ENCODE results near the gene CIB2. TPM values are rescaled to one million over a fixed set of nuclear protein-coding genes. Genes with fewer than 3 reads are reported as not detected.

CIB2 gene
- total and polyA plus RNA-seq, 7 donors: 2.4 to 18.0 (median 6.0) TPM

- Histone ChIP-seq H3K36me3 (ENCODE audit: insufficient read depth in 1 of 2, low read depth in 1 of 2) (no peaks in the 10 kb centered on the region), H3K27me3 (ENCODE audit: insufficient read depth in 3 of 3, low read length in 2 of 3) (no peaks in the 10 kb centered on the region), H3K27ac (peak overlapping the region; percentile 78), H3K4me3 (peak overlapping the region; percentile 93), H3K9me3 (no peaks in the 10 kb centered on the region), H3K4me1 (peaks cover 38% of the 10 kb centered on the region)
- intact Hi-C loops (cut with DNase I): loop anchor here in 1 of 2 donors (5.0 kb wide), 1 partner anchor 69 kb away; no protein-coding TSS in a partner anchor
- 47 to 66% (median 53%) methylated on average over 17 of the region's 17 CpGs for WGBS, 3 donors
- ATAC-seq: peak in 3 of 4 donors; percentile 13 to 28 (median 23)
- DNase-seq: no peak
- no peak for TF ChIP-seq CTCF (IDR thresholded peaks at IDR 0.05)
Measured at GRCh38 chr15:78076231-78077052, 54.8 kb downstream of the CIB2 start.

GRCh38 chr15:78075490-78076230 is 55.6 kb downstream of the CIB2 start:
- WGBS, 3 donors: 33 to 39% (median 34%) methylated on average over 7 of the region's 7 CpGs
- Histone ChIP-seq H3K4me1 (peaks cover 43% of the 10 kb centered on the region), H3K27me3 (ENCODE audit: insufficient read depth in 3 of 3, low read length in 2 of 3) (no peaks in the 10 kb centered on the region), H3K36me3 (ENCODE audit: insufficient read depth in 1 of 2, low read depth in 1 of 2) (no peaks in the 10 kb centered on the region), H3K9me3 (no peaks in the 10 kb centered on the region), H3K4me3 (peak overlapping the region; percentile 93), H3K27ac (peak overlapping the region; percentile 78)
- intact Hi-C loops (cut with DNase I): loop anchor here (1.0 to 5.0 kb wide), 2 partner anchors 68 to 73 kb away; no protein-coding TSS in a partner anchor
- ATAC-seq: peak; percentile 35 to 41 (median 40)
- no peak for TF ChIP-seq CTCF (IDR thresholded peaks at IDR 0.05)
- no peak for DNase-seq

GRCh38 chr15:78073046-78073787 is 58.0 kb downstream of the CIB2 start:
- Histone ChIP-seq H3K4me1 (peaks cover 65% of the 10 kb centered on the region), H3K9me3 (no peaks in the 10 kb centered on the region), H3K27ac (peak overlapping the region; percentile 50), H3K36me3 (ENCODE audit: insufficient read depth in 1 of 2, low read depth in 1 of 2) (no peaks in the 10 kb centered on the region), H3K27me3 (ENCODE audit: insufficient read depth in 3 of 3, low read length in 2 of 3) (no peaks in the 10 kb centered on the region), H3K4me3 (peak overlapping the region; percentile 24)
- intact Hi-C loops (cut with DNase I): no loop called here
- no peak for ATAC-seq
- 84 to 93% (median 89%) methylated on average over 5 of the region's 5 CpGs for WGBS, 3 donors
- DNase-seq: no peak
- TF ChIP-seq CTCF (IDR thresholded peaks at IDR 0.05): no peak

GRCh38 chr15:78072080-78072892 is 59.0 kb downstream of the CIB2 start:
- WGBS, 3 donors: 60 to 65% (median 63%) methylated on average over 9 of the region's 9 CpGs
- peaks cover 69% of the 10 kb centered on the region for H3K4me1 ChIP-seq
- H3K9me3 ChIP-seq: no peaks in the 10 kb centered on the region
- H3K27me3 ChIP-seq (ENCODE audit: insufficient read depth in 3 of 3, low read length in 2 of 3): no peaks in the 10 kb centered on the region
- ATAC-seq (peak in 1 of 4 donors; percentile 6), DNase-seq (no peak)
- H3K27ac ChIP-seq: peak overlapping the region; percentile 50
- intact Hi-C loops (cut with DNase I): no loop called here
- no peak for TF ChIP-seq CTCF (IDR thresholded peaks at IDR 0.05)
- H3K4me3 ChIP-seq: peak overlapping the region; percentile 24
- H3K36me3 ChIP-seq (ENCODE audit: insufficient read depth in 1 of 2, low read depth in 1 of 2): no peaks in the 10 kb centered on the region

Measured in psoas muscle (tissue), 8 donors.